Measurements from ENCODE around the gene HSBP1L1.
"Not testable (repeated sequence)": the region's sequence is repeated elsewhere in the genome, so short reads cannot be mapped to it uniquely, and the experiment has no call there.

HSBP1L1 gene

DNA sequence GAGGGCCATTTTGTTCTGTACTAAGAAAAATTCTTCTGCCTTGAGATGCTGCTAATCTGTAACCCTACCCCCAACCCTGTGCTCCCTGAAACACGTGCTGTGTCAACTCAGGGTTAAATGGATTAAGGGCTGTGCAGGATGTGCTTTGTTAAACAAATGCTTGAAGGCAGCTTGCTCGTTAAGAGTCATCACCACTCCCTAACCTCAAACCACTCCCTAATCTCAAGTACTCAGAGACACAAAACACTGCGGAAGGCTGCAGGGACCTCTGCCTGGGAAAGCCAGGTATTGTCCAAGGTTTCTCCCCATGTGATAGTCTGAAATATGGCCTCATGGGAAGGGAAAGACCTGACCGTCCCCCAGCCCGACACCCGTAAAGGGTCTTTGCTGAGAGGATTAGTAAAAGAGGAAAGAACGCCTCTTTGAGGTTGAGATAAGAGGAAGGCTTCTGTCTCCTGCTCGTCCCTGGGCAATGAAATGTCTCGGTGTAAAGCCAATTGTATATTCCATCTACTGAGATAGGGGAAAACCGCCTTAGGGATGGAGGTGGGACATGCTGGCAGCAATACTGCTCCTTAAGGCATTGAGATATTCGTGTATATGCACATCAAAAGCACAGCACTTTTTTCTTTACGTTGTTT, 4.2 kb upstream of the HSBP1L1 start:
- not testable (repeated sequence) for DNase-seq (ENCODE audit: extremely low read depth in 1 of 2, low read depth in 1 of 2)

DNA sequence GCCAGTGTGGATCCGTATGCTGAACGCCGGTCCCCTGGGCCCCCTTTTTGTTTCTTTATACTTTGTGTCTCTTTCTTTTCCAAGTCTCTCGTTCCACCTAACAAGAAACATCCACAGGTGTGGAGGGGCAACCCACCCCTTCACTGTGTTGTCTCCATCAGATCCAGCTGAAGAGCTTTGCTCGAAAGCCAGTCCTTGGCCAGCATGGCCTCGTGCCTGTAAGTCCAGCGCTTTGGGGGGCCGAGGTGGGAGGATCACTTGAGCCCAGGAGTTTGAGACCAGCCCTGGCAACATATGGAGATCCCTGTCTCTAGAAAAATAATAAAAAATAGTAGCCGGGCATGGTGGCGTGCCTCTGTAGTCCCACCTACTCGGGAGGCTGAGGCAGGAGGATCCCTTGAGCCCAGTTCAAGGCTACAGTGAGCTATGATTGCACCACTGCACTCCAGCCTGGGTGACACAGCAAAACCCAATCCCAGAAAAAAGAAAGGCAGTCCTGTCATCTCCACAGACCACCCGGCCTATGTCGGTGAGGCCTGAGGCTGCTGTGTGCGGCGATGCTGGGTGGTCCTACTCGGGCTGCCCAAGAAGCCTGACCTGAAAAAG, 3.4 kb upstream of the HSBP1L1 start:
- no peak for DNase-seq (ENCODE audit: extremely low read depth in 1 of 2, low read depth in 1 of 2)

DNA sequence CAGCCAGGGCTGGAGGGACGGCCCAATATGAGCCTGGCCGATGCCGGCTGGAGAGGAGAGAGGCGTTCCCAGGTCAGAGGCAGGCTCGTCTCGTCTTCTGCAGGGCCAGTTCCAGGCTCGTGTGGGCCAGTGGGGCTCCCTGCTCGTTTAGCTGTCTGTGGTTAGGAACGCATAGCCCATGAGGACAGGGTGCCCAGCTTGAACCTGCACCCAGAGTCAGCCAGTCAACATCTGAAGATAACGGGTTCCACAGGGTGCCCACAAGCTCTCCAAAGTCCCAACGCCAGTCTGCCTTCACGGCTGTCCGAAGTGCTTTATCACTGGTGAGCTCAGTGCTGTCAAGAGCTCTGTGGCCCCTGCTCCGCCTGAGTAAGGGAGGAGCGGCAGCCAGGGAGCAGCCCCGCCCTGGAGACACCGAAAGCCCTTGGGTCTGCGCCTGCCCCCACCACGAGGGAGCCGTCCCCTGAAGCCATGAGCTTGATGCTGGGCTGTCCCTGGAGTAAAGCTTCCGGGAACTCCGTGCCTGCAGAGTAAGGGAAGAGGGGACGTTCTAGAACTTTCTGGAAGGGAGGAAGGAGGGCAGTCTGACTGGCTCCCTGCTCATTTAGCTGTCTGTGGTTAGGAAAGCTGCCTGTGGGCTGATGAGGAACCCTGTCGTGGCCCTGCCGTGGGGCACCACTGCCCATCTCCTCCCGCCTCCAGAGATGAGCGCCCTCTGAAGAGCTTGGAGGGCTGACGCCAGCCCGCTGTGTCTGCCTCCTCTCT, 2.7 kb upstream of the HSBP1L1 start:
- no peak for DNase-seq (ENCODE audit: extremely low read depth in 1 of 2, low read depth in 1 of 2)

DNA sequence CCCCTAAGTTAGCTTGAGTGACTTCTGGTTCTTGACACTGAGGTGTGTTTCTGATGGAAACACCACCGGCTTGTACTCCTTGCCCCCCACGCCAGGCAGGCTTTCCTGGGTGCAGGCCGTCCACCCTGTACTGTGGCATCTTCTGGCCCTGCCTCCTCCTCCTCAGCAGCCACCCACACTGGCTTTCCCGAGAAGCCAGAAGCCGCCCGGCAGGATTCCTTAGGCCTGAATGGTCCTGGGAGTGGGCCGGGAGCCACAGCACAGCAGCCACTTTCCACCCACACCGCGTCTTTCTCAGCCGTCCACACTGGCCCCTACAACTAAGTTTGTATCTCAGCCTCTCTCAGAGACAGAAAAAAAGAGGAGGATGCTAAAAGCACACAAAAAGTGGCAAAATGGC, 2.1 kb upstream of the HSBP1L1 start:
- no peak for DNase-seq (ENCODE audit: extremely low read depth in 1 of 2, low read depth in 1 of 2)

DNA sequence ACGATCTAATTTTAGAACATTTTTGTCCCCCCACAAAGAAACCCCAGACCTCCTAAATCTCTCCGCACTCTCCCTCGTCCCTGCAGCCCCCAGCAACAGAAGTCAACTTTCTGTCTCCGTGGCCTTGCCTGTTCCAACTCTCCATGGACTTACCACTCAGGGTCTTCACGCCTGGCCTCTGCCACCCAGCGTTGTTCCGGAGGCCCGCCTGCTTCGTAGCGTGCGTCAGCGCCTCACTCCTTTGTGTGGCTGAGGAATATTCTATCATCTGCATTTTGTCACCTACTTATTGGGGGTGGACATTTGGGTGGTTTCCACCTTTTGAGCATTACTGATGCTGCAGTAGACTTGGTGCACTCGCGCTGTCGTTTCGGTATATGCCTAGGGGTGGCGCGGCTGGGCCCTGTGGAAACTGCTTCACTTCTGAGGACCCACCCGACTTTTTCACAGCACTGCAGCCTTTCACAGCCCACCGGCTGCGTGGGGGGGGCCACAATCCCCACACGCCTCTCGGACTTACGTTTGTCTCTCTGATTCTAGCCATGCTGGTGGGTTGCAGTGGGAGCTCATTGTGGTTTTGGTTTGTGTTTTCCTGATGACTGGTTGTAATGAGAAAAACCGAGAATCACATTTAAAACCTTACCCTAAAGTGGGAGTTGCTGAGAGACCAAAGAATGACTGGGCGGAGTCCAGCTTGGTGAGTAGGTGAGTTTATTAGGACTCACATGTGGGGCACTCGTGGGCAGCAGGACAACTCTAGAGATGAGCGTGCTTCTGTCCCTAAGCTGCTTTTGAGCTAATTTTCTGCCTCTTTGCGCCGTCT, 1.4 kb upstream of the HSBP1L1 start:
- DNase-seq (ENCODE audit: extremely low read depth in 1 of 2, low read depth in 1 of 2): peak; percentile 48 to 76

DNA sequence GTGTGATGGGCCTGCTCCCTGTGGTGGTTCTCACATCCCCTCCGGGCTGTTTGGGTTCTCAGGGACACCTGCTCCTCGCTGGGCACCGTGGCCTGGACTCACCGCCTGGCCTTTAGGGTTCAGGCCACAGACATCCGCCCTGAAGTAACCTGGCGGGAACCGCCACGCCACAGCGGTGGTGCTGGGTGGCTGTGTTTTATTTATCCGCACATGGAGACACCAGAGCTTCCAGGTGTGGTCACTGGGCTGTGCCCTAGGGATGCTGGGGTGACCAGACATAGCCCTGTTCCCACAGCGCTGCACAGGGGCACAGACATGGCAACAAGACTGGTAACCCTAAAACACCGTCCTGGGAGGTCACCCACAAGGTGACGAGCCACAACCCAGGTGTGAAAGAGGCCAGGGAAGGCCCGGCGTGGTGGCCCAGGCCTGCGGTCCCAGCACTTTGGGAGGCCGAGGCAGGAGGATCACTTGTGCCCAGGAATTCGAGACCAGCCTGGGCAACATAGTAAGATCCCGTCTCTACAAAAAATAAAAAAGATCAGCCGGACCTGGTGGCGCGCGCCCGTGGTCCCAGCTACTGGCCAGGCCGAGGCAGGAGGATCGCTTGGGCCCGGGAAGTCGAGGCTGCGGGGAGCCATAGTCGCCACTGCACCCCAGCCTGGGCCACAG, 649 bp upstream of the HSBP1L1 start:
- DNase-seq (ENCODE audit: extremely low read depth in 1 of 2, low read depth in 1 of 2): no peak

DNA sequence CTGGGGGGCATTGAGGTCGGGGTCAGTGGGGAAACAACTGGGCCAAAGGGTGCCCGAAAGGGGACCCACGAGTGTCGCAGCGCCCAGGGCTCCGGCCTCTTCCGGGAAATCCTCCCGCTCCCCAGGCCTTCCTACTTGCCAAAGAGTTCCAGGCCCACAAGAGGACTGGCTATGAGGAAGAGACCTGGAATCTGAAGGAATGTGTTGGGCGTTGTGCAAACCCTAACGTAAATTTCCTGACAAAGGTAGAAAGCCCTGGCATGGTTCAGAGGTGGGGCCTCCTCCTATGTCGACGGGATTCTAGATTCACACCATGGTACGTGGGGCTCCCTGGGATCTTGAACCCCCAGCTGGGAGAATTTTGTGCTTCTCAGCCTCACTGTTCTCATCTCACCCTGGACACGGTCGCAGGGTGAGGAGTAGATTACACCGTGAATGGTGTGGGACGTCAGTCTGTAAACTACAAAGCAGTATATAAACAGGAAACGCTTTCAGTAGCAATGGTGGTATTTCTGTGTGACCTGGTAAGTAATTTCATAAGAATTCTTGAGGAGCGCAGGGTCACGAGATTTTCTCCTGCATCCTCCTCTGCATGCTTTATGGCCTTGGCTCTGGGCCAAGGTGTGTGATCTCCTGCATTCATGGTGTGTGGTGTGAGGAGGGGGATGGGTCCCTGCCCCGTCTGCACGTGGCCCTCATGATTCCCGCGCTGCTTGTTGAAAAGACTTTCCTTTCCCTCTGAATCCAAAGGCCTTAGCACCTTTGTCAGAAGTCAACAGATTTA, 868 bp downstream of the HSBP1L1 start:
- no peak for DNase-seq (ENCODE audit: extremely low read depth in 1 of 2, low read depth in 1 of 2)

DNA sequence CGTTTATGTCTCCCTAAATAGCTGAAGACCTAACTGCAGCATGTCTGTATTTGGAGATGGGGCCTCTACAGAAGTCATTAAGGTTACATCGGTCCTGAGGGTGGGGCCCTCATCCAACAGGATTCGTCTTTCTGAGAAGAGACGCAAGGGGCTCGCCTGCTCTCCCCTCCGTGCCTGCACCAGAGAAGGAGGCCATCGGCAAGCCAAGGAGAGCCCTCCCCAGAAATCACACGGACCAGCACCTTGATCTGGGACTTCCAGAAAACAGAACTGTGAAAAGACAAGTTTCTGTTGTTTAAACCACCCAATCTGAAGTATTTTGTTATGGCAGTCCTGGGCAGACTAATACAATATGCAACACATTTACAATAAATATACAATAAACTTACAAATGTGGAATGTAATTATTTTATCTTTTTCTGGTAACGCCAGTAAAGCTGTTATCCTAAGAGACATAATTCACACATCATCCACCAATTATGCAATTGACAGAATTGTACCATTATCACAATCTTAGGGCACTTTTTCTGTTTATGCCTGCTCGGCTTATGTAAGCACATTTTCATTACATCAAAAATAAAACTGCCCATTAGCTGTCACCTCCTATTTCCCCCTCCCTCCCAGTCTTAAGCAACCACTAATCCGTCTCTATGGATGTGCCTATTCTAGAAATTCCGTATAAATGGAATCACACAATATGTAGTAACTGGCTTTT, 6.1 kb downstream of the HSBP1L1 start:
- no peak for DNase-seq (ENCODE audit: extremely low read depth in 1 of 2, low read depth in 1 of 2)

GRCh38 chr18:79971211-79971952, 6.9 kb downstream of the HSBP1L1 start:
- DNase-seq (ENCODE audit: extremely low read depth in 1 of 2, low read depth in 1 of 2): no peak

GRCh38 chr18:79971986-79972385, 7.5 kb downstream of the HSBP1L1 start:
- DNase-seq (ENCODE audit: extremely low read depth in 1 of 2, low read depth in 1 of 2): no peak

GRCh38 chr18:79972720-79973119, 8.3 kb downstream of the HSBP1L1 start:
- no peak for DNase-seq (ENCODE audit: extremely low read depth in 1 of 2, low read depth in 1 of 2)

DNA sequence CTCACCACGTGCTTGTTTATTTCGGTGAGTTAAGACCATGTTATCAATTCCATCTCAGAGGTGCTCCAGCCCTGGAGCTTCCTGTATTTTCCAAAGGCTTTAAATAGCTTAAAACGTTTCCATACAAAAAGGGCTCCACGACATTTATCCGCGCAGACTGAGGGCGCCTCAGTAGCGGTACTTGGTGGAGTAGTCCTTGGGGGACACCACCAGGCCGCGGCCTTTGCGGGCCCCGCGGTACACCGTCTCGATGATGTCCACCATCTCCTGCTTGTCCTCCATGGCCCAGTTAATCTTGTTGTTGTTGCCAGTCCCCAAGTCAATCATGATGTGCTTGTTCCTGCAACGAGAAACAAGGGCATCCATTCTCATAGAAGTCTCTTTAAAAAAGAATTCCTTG, 9.1 kb downstream of the HSBP1L1 start:
- DNase-seq (ENCODE audit: extremely low read depth in 1 of 2, low read depth in 1 of 2): no peak

- DNase-seq (ENCODE audit: extremely low read depth in 1 of 2, low read depth in 1 of 2): no peak
Measured at GRCh38 chr18:79974025-79974654, 9.7 kb downstream of the HSBP1L1 start.

- no peak for DNase-seq (ENCODE audit: extremely low read depth in 1 of 2, low read depth in 1 of 2)
Measured at GRCh38 chr18:79975043-79975442, 10.6 kb downstream of the HSBP1L1 start.

DNA sequence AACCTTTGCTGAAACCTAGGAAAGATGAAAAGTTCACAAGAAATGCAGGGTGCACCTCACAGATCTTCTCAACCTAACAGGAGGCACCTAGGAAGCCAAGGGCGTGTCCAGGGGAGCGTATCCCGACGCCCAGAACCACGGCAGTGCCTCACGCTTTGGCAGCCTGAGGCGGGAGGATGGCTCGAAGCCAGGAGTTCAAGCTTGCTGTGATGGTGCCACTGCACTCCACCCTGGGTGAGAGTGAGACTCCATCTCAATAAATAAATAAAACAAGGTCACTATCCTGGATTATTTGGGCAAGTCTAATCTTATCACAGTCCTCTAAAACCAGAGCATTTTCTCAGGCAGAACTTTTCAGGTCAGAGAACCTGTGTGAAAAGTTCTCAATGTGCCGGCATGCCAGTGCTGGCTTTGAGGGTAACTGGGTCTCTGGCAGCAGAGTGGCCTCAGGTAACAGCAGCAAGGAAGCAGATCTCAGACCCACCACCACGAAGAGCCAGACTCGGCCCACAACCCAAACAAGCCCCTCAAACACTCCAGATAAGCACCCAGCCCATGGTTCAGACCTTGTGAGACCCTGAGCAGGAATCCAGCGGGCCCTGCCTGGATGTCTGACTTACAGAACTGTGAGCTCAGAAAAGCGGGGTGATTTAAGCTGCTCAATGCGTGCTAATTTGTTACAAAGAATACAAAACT, 11.7 kb downstream of the HSBP1L1 start:
- DNase-seq (ENCODE audit: extremely low read depth in 1 of 2, low read depth in 1 of 2): no peak

- DNase-seq (ENCODE audit: extremely low read depth in 1 of 2, low read depth in 1 of 2): no peak
Measured at GRCh38 chr18:79979843-79980242, 15.4 kb downstream of the HSBP1L1 start.

- DNase-seq (ENCODE audit: extremely low read depth in 1 of 2, low read depth in 1 of 2): no peak
Measured at GRCh38 chr18:79980585-79980984, 16.1 kb downstream of the HSBP1L1 start.

GRCh38 chr18:79982736-79983135, 18.3 kb downstream of the HSBP1L1 start:
- DNase-seq (ENCODE audit: extremely low read depth in 1 of 2, low read depth in 1 of 2): no peak

Data from stimulated activated CD8-positive, alpha-beta memory T cell treated with anti-CD3 and anti-CD28 coated beads, Interleukin-7, amount 100 ng/mL, for 48 hours (primary cell).